Measurements from ENCODE around the gene SLC16A6.
"Not testable (repeated sequence)": the region's sequence is repeated elsewhere in the genome, so short reads cannot be mapped to it uniquely, and the experiment has no call there.

Gene SLC16A6

GRCh38 chr17:68310152-68310551, 19.2 kb upstream of the SLC16A6 start:
- DNase-seq, result no peak

GRCh38 chr17:68309066-68309670, 18.2 kb upstream of the SLC16A6 start:
- DNase-seq, result not testable (repeated sequence)

- DNase-seq, result not testable (repeated sequence)
Measured at GRCh38 chr17:68308486-68308885, 17.6 kb upstream of the SLC16A6 start.

- DNase-seq, result no peak
Measured at GRCh38 chr17:68307443-68307842, 16.5 kb upstream of the SLC16A6 start.

DNA sequence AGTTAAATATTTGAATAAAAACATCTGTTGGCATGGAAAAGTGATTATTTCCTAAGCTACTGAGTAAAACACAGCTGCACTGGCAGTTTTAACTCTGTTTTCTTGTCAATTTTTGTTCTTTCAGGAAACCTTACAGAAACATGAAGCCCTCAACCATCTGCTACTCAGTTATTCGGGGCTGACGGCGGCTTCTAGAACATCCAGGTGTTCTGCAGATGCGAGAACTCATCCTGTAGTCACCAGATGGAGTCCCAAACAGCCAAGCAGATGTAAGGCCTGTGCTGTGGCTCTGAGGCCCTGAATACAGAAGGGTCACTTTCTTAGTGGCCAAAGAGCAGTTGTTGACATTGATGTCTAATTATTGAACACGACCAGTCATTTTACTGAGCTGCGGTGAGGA, 15.9 kb upstream of the SLC16A6 start:
- DNase-seq, result no peak

GRCh38 chr17:68305142-68305541, 14.2 kb upstream of the SLC16A6 start:
- peak; percentile 43 for DNase-seq

- no peak for DNase-seq
Measured at GRCh38 chr17:68304706-68305105, 13.8 kb upstream of the SLC16A6 start.

DNA sequence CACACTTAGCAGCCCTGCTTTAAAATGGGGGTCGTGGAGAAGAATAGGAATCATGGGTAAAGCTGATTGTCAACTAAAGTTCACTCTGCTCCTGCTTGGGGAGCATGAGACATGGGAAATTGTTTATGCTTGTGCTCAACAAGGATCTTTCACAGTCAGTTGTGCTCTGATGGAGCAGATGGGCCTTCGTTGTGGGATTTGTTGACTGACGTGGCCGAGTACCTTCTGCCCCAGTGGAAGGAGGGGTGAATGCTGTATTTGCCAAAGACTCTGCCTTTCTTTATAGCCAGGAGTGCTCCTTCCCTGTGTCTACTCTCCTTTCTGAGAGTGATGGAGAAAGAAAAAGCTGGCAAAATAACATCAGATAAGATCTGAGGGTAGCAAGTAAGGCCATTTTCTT, 11.7 kb upstream of the SLC16A6 start:
- no peak for DNase-seq

DNA sequence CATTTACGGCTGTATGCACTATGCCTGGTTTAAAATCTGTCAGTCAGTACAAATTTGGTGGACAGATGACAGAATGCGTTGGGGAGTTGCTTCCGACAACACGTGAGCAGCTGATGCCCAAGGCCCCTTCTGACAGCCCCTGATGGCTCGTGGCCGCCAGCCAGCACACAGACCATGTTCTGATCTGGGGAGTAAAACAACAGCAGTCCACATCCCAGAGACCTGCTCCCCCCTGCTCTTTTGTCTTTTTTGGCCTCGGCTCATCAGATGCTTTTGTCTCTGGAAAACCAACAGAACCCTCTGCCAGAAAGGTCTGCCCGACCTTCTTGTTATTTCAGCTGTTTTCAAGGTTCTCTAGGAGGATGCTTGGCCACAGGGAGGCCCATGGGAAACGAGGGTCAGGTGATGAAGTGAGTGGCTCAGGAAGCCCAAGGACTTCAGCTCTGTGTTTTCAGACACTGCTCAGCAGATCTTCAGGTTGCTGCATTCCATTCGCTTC, 11.2 kb upstream of the SLC16A6 start:
- DNase-seq, result no peak

- no peak for DNase-seq
Measured at GRCh38 chr17:68301438-68301959, 10.6 kb upstream of the SLC16A6 start.

GRCh38 chr17:68299817-68300216, 8.9 kb upstream of the SLC16A6 start:
- DNase-seq, result no peak

DNA sequence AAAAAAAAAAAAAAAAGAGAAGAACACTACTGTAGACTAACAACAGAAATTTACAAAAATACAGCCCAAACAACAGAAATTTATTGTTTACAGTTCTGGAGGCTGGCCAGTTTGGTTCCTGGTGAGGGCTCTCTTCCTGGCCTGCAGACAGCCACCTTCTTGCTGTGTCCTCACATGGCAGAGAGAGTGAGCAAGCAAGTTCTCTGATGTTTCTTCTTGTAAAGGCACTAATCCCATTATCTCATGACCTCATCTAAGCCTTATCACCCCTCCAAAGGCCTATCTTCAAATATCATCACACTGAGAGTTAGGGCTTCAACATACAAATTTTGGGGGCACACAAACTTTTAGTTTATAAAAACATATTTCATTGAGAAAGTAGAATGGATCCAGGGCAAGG, 7.7 kb upstream of the SLC16A6 start:
- DNase-seq, result no peak

DNA sequence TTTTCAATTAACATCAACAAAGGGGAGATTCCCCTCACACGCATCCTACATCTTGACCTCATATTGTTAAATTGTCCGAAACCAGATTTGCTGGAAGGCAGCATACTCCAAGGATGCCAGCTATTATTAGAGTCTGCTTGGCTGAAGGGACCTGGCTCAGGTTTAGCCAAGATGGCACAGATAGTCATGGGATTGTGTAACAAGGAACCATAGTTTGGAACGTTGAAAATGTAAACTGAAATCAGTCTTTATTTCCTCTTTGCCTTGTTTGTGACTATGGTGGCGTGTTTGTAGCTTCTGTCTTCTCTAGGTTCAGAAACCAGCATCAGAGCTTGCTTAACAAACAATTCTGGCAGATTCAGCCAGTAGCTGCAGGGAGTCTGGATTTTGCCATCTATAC, 6.3 kb upstream of the SLC16A6 start:
- peak; percentile 82 for DNase-seq

- DNase-seq, result peak; percentile 86
Measured at GRCh38 chr17:68296217-68297191, 5.6 kb upstream of the SLC16A6 start.

DNA sequence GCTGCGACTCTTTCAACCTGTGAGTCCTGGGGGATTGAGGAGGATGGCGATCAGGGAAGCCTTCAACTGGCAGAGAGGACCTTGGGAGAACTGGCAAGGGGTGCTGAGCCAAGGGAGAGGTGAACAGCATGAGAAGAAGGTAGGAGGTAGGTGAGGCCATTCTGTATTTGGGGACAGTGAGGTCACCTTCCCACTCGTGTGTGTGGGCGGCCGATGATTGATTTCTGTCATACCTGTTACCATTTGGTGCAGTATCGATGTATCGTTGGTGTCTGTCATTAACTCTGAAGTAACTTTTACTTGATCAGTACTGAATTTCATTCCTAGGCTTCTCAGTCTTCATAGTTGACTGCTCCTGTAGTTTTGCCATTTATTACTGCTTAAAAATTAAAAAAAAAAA, 4.2 kb upstream of the SLC16A6 start:
- DNase-seq, result no peak

- no peak for DNase-seq
Measured at GRCh38 chr17:68294617-68295016, 3.7 kb upstream of the SLC16A6 start.

- DNase-seq, result no peak
Measured at GRCh38 chr17:68294196-68294555, 3.2 kb upstream of the SLC16A6 start.

DNA sequence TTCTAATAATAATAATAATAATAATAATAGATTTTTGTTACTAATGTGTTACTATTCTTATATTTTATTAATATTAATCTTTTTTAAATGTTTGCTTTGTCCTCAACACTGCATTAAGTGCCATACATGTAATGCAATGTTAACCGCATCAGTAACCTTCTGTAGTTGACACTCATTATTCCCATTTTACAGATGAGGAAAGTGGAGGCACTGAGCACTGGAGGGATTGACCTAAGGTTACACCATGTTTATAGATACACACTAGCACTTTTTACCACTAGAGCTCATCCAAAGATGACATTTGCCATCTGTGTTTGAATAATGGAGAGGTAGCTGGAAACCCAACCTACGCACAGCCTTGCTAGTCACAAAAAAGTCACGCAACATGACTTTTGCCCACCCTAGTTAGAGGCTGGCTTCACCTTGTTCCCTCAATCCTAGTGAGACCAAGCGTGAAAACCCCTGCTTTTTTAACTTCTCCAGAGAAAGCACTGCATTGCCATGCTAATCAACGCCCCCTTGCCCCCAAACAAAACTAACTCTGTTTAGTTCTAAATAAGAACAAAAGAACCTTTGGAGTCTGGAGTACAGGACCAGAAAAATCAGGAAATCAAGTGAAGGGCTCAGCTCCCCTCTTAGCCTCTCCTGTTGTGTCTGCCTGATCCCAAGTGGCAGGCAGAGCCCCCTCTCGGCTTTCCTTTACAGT, 2.7 kb upstream of the SLC16A6 start:
- no peak for DNase-seq

GRCh38 chr17:68292689-68293040, 1.7 kb upstream of the SLC16A6 start:
- DNase-seq, result no peak

GRCh38 chr17:68291836-68292688, 1.1 kb upstream of the SLC16A6 start:
- DNase-seq, result peak; percentile 92

DNA sequence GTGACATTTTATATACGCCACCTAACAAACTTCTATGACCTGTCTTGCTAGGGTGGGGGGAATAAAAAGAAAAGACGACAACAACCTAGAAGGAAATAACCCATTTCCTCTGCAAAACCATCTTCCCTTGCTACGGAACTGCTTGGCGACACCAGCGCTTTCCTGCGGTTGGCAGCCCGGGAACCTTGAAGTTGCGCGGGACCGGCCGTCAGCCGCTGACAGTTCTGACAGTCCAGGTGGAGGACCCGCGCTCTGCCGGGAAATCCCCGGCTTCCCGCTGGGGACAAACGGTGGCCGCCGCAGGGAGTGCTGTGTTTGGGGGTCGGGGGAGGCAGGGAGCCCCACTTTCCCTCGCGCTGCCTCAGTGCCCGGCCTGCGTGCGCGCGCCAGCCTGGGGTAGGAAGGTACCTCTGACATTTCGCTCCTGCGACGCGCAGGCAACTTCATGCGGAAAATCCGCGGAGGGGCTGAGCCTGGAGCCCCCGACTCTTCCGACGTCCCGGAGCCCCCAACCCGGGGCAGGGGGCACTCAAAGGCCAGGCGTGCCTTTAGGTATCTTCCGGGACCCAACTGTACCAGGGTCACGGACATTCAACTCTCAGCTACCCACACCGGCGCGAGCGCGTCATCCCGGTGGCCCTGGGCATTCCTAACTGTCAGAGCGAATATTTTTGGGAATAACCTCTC, 516 bp downstream of the SLC16A6 start:
- DNase-seq, result no peak

- no peak for DNase-seq
Measured at GRCh38 chr17:68289936-68290267, 1.0 kb downstream of the SLC16A6 start.

Data from MV-4-11 (cell line).